PFSK-1 (cell line): Measurements from ENCODE around the gene ACAA2.

Source experiments
- FOXP2 ChIP-seq: optimal IDR thresholded peaks from 2 replicates; pipeline ENCODE3; 2011; ENCODE audit warnings: borderline replicate concordance, control low read depth, inconsistent platforms; ENCODE audit not compliant: insufficient read depth; ENCODE audit errors: extremely low read length, extremely low read depth
- POLR2AphosphoS5 ChIP-seq: IDR thresholded peaks from 2 replicates; pipeline ENCODE4 v1.6.1; 2012; ENCODE audit warnings: low read depth, mild to moderate bottlenecking, control low read depth, low read length, moderate library complexity
- REST ChIP-seq, 2 experiments: IDR thresholded peaks; 2 replicates each; pipeline versions ENCODE4 v1.6.1 to v1.8.0; 2011 to 2012; ENCODE audit warnings: low read depth in 2 of 2, low read length in 2 of 2, control low read depth in 1 of 2, inconsistent platforms in 1 of 2, mild to moderate bottlenecking in 1 of 2, moderate library complexity in 1 of 2; ENCODE audit not compliant: insufficient read depth in 1 of 2
- SIN3A ChIP-seq: IDR thresholded peaks from 2 replicates; pipeline ENCODE4 v1.6.1; 2012; ENCODE audit warnings: mild to moderate bottlenecking, low read length, moderate library complexity, borderline replicate concordance; ENCODE audit not compliant: insufficient read depth
- TAF1 ChIP-seq: IDR thresholded peaks from 2 replicates; pipeline ENCODE4 v1.6.1; 2012; ENCODE audit warnings: low read length, control low read depth, borderline replicate concordance; ENCODE audit not compliant: insufficient read depth

ACAA2 gene

GRCh38 chr18:49842656-49843055 is 29.3 kb upstream of the ACAA2 start:
- no peak for TF ChIP-seq SIN3A
- no peak for TF ChIP-seq POLR2AphosphoS5
- no peak for TF ChIP-seq FOXP2
- no peak for TF ChIP-seq REST (IDR thresholded peaks at IDR 0.05; ENCODE audit: insufficient read depth in 1 of 2, low read depth in 2 of 2, low read length in 2 of 2)
- no peak for TF ChIP-seq TAF1

GRCh38 chr18:49841236-49842217 is 28.2 kb upstream of the ACAA2 start:
- TF ChIP-seq REST (IDR thresholded peaks at IDR 0.05; ENCODE audit: insufficient read depth in 1 of 2, low read depth in 2 of 2, low read length in 2 of 2) (no peak), POLR2AphosphoS5 (no peak), FOXP2 (no peak), TAF1 (no peak), SIN3A (no peak)

GRCh38 chr18:49839012-49839411 is 25.7 kb upstream of the ACAA2 start:
- TF ChIP-seq FOXP2 (no peak), POLR2AphosphoS5 (no peak), SIN3A (no peak), REST (IDR thresholded peaks at IDR 0.05; ENCODE audit: insufficient read depth in 1 of 2, low read depth in 2 of 2, low read length in 2 of 2) (no peak), TAF1 (no peak)

- no peak for TF ChIP-seq SIN3A
- no peak for TF ChIP-seq POLR2AphosphoS5
- no peak for TF ChIP-seq TAF1
- no peak for TF ChIP-seq FOXP2
- no peak for TF ChIP-seq REST (IDR thresholded peaks at IDR 0.05; ENCODE audit: insufficient read depth in 1 of 2, low read depth in 2 of 2, low read length in 2 of 2)
Measured at GRCh38 chr18:49838381-49838780, 25.0 kb upstream of the ACAA2 start.
